Lower leg skin (tissue), 4 donors: Measurements from ENCODE around the gene ORMDL2. TPM values are rescaled to one million over a fixed set of nuclear protein-coding genes. Genes with fewer than 3 reads are reported as not detected.
"Not testable (repeated sequence)": the region's sequence is repeated elsewhere in the genome, so short reads cannot be mapped to it uniquely, and the experiment has no call there.

ENCODE experiments used
- DNase-seq, 2 donors: peaks; one replicate each; pipeline ENCODE4 v3.0.0-alpha.2; 2019; ENCODE audit warnings: low spot score in 2 of 2
- H3K4me3 ChIP-seq: fragments of 200-600 bp; sonication (generic); 2 replicates; pipeline ENCODE4 v1.5.1; 2017; ENCODE audit warnings: mild to moderate bottlenecking, low read depth; ENCODE audit not compliant: poor library complexity, severe bottlenecking
- CTCF ChIP-seq, 3 donors: fragments of 450-650 bp; IDR thresholded peaks; one replicate each; pipeline ENCODE4 v1.5.1; 2016; ENCODE audit warnings: antibody characterized with exemption in 3 of 3, mild to moderate bottlenecking in 3 of 3, moderate library complexity in 2 of 3
- POLR2A ChIP-seq, 2 donors: fragments of 450-650 bp; IDR thresholded peaks; one replicate each; pipeline ENCODE4 v1.6.1; 2016 to 2017; ENCODE audit warnings: antibody characterized with exemption in 2 of 2, mild to moderate bottlenecking in 1 of 2, moderate library complexity in 1 of 2
- WGBS, 2 donors: methylation state at CpG; one replicate each; pipeline ENCODE4 v1.1.5; 2018; 5-methylcytosine and 5-hydroxymethylcytosine counted together
- intact Hi-C: fragments of 100-400 bp; cut with DNase I; formaldehyde crosslinking; loops from one replicate; pipeline ENCODE4 v1.15.0; 2023; ENCODE audit warnings: low total_unique reads
- total RNA-seq, 4 donors: library from RNA; depleted of rRNA; stranded (reverse); fragments of >200 nt; gene quantifications; one replicate each; pipeline ENCODE4 v1.1.0, GENCODE V29; 2016

Gene ORMDL2
- total RNA-seq, 4 donors from 2014 or later = 10.7 to 21.5 (median 17.8) TPM

- DNase-seq = no peak
- no peak for TF ChIP-seq POLR2A (IDR thresholded peaks at IDR 0.05)
- TF ChIP-seq CTCF (IDR thresholded peaks at IDR 0.05) = no peak
- 89 to 93% methylated on average over 2 of the region's 2 CpGs for WGBS, 2 donors
- H3K4me3 ChIP-seq = no peak overlapping the region
- intact Hi-C loops = no loop called here
These were observed 47.5 kb downstream of the ORMDL2 start for GRCh38 chr12:55865327-55865726.

GRCh38 chr12:55866454-55867004 lies 48.7 kb downstream of the ORMDL2 start:
- intact Hi-C loops, H3K4me3 ChIP-seq, DNase-seq: not testable (repeated sequence)
- WGBS, 2 donors = 81 to 97% methylated on average over 3 of the region's 3 CpGs

Other genes starting within 250 kb of the ORMDL2 start
- not detected for gene OR2AP1, start 245.6 kb upstream of the ORMDL2 start, total RNA-seq
- not detected for gene OR10P1, start 181.1 kb upstream of the ORMDL2 start, total RNA-seq
- gene ITGA7, start 110.1 kb upstream of the ORMDL2 start, total RNA-seq = 10 to 100 TPM; 11.0 to 20.9 (median 12.8) TPM
- gene BLOC1S1, start 102.0 kb upstream of the ORMDL2 start, total RNA-seq = 100 to 1,000 TPM; 114 to 167 (median 138) TPM
- gene RDH5, start 97.6 kb upstream of the ORMDL2 start, total RNA-seq = 1 to 10 TPM; 2.5 to 8.9 (median 4.3) TPM
- gene CD63, start 89.0 kb upstream of the ORMDL2 start, total RNA-seq = 100 to 1,000 TPM; 151 to 408 (median 196) TPM
- gene GDF11, start 74.9 kb upstream of the ORMDL2 start, total RNA-seq = 1 to 10 TPM in 1 of 4 donors, under 1 TPM in 3; 0.23 to 2.7 (median 0.57) TPM
- gene SARNP, start 317 bp upstream of the ORMDL2 start, total RNA-seq = 10 to 100 TPM; 36.8 to 62.1 (median 59.6) TPM
- gene DNAJC14, start 11.5 kb downstream of the ORMDL2 start, total RNA-seq = 10 to 100 TPM; 25.8 to 39.3 (median 36.1) TPM
- 1 to 10 TPM; 3.4 to 9.0 (median 5.1) TPM for gene MMP19, start 24.9 kb downstream of the ORMDL2 start, total RNA-seq
- gene PYM1, start 109.9 kb downstream of the ORMDL2 start, total RNA-seq = 10 to 100 TPM; 46.8 to 63.7 (median 49.1) TPM
- gene DGKA, start 113.1 kb downstream of the ORMDL2 start, total RNA-seq = 100 to 1,000 TPM; 139 to 354 (median 176) TPM
- 10 to 100 TPM; 17.2 to 49.3 (median 34.2) TPM for gene PMEL, start 148.0 kb downstream of the ORMDL2 start, total RNA-seq
- gene CDK2, start 148.8 kb downstream of the ORMDL2 start, total RNA-seq = 10 to 100 TPM; 18.3 to 25.2 (median 24.0) TPM
- 100 to 1,000 TPM in 3 of 4 donors, 10 to 100 TPM in 1; 96.9 to 141 (median 129) TPM for gene RAB5B, start 156.0 kb downstream of the ORMDL2 start, total RNA-seq
- 10 to 100 TPM in 3 of 4 donors, 1 to 10 TPM in 1; 7.6 to 21.4 (median 13.8) TPM for gene SUOX, start 179.2 kb downstream of the ORMDL2 start, total RNA-seq
- 1 to 10 TPM; 2.4 to 5.8 (median 3.4) TPM for gene IKZF4, start 203.0 kb downstream of the ORMDL2 start, total RNA-seq
- 1,000 to 10,000 TPM in 1 of 4 donors, 100 to 1,000 TPM in 3; 390 to 2,886 (median 552) TPM for gene RPS26, start 223.9 kb downstream of the ORMDL2 start, total RNA-seq